ENCODE results near the gene POLR3H. TPM values are rescaled to one million over a fixed set of nuclear protein-coding genes. Genes with fewer than 3 reads are reported as not detected.

Gene POLR3H
- total and polyA plus RNA-seq, 2 experiments from 2014 or later, result 19.0 to 26.5 TPM

GRCh38 chr22:41550952-41551491, 6.8 kb upstream of the POLR3H start (continued):
- no peak for TF ChIP-seq ZNF462 (CRISPR knock-in tag; IDR thresholded peaks at IDR 0.05)
- TF ChIP-seq EZH2phosphoT487 (IDR thresholded peaks at IDR 0.05; ENCODE audit: unreplicated experiment), result no peak
- TF ChIP-seq ETS1 (IDR thresholded peaks at IDR 0.05), result no peak
- no peak for TF ChIP-seq JUNB (IDR thresholded peaks at IDR 0.05; ENCODE audit: unreplicated experiment)
- no peak for TF ChIP-seq EZH2 (IDR thresholded peaks at IDR 0.05; ENCODE audit: low read depth, unreplicated experiment)
- TF ChIP-seq ZNF114 (CRISPR knock-in tag; IDR thresholded peaks at IDR 0.05), result no peak
- TF ChIP-seq CTCF (conservative IDR thresholded peaks at IDR 0.05; ENCODE audit: low read depth in 2 of 2), result no peak
